ENCODE data around the gene RILPL1.

Gene RILPL1

DNA sequence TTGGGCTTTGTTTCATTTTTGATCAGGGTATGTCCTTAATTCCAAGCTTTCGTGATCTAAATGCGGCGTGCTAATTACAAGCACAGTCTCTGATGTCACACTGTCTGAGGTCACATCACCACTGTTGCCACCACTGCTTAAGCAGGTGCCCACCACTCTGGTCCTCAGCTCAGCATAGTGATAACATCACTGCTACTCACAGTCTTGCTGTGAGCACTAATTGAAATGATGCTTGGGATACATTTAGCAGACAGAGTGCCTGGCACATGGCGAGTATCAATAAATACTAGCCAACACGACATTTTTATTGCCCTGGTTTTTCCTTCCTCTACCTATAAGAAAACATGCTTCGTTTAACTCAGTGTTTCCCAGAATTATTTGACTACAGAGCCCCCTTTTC, 104.9 kb downstream of the RILPL1 start:
- no peak for DNase-seq (ENCODE audit: low spot score)

DNA sequence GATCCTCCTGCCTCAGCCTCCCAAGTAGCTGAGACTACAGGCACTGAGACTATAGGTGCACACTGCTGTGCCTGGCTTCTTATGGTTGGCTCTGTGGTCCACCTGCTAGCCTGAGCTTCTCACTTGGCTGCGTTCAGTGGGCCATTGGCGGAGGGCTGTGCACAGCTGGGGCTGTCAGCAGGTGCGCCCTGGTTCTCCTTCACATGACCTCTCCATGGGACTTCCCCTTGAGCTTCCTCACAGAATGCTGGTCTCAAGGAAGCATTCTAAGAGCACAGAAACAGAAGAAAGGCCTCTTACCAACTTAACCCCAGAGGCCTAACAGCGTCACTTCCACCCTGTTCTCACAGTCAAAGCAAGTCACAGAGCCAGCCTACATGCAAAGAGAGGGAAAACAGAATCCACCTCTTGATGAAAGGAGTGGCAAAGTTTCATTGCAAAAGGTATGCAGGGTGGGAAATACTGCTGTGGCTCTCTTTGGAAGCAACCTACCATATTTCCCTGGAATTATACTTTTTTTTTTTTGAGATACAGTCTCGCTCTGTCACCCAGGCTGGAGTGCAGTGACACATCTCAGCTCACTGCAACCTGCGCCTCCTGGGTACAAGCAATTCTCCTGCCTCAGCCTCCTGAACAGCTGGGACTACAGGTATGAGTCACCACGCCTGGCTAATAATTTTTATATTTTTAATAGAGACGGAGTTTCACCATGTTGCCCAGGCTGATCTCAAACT, 106.3 kb downstream of the RILPL1 start:
- DNase-seq (ENCODE audit: low spot score): peak; percentile 64

- DNase-seq (ENCODE audit: low spot score): no peak
Measured at GRCh38 chr12:123421314-123421713, 112.2 kb downstream of the RILPL1 start.
